HG03103 (cell line): Measurements from ENCODE around the gene SCAMP3.
"Not testable (repeated sequence)": the region's sequence is repeated elsewhere in the genome, so short reads cannot be mapped to it uniquely, and the experiment has no call there.

Experiments
- ATAC-seq: cut with Tn5 transposase; IDR thresholded peaks from one replicate; pipeline ENCODE4 v1.9.1; 2021; ENCODE audit warnings: low read depth; ENCODE audit not compliant: unreplicated experiment

The SCAMP3 gene

DNA sequence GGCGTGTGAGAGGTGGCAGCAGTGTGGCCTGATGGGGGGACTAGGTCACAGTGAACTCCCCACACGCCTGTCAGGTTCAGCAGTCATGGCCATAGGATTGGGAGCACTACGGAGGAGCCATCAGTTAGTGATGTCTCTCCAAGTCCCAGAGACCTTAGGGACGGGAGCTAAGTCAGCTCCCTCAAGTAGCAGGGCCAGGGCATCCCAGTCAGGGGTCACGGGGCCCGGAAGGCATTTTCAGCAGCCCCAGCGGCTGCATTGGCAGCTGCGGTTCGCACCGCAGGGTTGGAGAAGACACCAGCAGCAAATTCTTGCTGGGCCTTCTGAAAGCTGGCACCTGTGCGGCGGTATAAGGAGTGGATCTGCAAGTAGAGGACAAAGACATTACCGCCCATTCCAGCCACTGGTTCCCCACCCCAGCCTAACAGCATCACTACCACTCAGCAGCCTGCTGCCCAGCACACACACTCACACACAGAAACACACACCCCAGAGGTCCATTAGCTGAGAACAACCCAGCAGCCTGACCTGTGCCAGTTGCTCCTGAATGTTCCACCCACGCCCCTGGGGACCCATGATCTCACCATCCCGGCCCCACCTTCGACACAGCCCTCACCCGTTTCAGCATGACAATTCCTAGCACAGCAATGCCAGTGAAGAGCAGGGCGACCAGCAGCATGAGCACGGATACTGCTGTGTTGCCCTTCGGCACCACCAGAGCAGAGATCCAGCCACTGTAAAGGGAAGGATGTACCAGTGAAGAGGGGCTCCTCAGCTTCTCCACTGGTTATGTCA is 5.9 kb downstream of the SCAMP3 start:
- ATAC-seq: no peak

DNA sequence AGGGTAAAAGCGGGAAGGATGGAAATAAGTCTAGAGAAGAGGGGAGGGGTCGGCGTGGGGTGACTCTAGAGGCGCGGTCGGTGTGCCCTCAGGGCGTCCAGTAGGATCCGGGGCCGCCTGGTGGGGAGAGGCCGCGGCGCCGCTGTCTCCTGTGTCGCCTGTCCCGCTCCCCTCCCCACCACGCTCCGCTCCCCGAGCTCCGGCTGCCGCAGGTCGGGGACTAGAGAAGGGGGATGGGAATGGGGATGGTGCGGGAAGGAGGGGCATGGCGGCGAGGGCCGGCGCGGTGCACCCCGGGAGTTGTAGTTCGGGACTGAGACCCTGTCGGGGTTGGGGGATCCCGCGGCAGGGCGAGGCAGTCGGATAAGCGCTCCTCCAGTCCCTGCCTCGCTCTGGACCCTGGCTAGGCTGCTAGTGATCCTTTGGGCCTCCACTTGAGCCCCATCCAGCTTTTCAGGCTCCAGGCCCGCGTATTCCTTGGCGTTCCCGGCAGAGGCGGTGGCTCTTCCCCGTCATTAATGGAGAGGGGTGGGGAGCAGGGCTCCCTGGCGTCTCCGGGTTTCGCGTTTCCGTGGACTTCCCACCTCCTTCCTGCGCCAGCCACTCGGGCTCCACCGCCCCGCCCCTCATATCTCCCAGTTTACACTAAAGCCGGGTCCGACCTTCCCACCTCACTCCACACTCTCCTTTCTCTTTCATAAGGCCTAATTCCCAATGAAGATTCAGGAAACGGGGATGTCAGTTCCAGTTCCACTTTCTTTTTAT is 6.7 kb downstream of the SCAMP3 start, which contains the start of gene ENTREP3:
Gene ENTREP3 (minus strand): TSS at position 241 of the 765 bp plus-strand sequence. CDS start 606 bp downstream, outside the sequence.
- ATAC-seq: no peak

DNA sequence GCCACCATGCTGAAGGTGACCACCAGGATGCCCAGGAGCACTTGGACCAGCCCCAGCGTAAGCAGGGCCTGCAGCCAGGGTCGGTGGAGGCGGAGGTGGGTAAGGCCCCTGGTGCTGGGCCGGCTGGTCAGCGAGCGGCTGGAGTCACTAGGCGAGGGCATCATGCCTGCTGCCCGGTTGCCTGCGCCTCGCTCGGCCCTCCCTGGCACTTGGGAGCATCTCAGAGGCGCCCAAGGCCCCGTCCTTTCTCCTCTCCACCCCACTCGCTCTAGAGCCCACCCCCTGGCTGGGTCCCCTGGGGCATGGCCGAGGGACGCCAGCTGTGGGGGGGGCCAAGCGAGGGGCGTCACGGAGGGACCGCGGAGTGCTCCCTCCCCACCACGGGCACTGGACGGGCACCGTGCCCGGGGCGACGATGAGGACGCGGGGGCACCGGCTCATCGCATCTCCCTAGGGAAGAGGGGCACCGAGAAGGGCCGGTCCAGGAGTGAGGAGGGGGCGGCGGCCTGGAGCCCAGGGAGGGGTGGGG is 7.4 kb downstream of the SCAMP3 start:
- no peak for ATAC-seq

DNA sequence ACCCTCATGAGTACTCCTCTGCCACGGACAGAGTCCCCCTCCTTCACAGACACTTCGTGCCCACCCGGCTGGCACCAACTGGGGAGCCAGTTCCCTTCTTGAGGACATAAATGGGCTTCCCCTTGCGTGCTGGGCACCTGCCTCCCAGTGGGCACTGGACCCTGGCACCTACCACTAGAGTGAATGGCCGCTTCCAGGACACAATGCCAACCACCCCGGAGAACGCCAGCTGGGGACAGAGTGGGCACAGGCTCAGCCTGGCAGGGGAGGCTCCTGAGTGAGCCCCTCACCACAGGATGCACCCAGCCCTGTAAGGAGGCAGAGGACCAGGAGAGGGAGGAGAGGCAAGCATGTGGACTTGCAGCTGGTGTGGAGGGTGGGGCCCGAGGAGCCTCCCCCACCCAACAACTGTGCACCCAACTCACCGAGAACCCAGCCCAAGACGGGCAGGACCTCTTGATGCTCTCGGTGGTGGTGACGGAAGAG is 7.9 kb downstream of the SCAMP3 start:
- ATAC-seq: no peak

DNA sequence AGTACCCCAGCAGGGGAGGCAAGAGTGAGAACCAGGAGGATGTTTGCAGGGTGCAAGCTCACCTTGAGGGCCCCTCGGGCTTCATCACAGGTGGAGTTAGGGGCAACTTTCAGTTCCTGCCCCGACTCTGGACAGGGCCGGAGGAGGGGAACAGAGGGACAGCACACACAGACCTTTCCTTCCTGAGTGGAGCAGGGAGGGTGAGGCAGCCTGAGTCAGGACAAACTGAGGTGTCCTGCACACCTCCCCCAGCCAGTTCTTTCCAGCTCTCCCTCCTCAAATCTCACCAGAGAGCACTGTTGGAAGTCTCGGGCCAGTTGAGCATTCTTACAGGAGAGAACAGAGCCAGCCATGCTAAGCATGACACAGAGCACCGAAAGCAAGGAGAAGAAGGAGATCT is 8.4 kb downstream of the SCAMP3 start:
- ATAC-seq: no peak

DNA sequence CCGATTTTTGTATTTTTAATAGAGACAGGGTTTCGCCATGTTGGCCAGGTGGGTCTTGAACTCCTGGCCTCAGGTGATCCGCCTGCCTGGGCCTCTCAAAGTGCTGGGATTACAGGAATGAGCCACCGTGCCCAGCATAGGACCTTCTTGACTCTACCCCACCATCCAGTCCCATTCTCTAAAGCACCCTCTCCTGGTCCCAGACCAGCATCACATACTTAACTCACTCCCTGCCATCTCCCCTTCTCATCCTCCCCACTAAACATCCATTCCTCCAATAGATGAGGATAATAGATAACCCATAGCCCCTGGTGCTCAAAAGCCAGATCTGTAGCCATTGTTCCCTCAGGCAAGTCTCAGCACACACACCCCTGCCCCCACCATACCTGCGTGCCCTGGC is 9.0 kb downstream of the SCAMP3 start:
- ATAC-seq: no peak

DNA sequence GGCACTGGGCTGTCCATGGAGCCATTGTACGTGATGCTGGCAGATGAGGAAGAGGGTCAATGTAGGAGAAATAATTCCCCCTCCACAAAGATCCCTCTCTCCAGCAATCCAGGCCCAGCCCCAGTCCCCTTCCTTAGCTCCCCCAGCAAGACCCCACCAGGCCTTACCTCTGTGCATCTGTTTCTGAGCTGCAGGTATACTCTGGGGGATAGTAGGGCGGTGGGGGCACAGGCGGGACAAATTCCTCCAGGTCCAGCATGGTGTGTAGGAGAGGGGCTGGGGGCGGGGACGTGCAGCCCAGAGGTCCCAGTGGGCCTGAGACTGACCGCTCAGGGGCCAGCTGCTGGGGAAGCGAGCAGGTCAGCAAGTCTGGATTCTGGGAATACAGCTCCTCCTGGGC is 10.6 kb downstream of the SCAMP3 start:
- ATAC-seq: no peak

DNA sequence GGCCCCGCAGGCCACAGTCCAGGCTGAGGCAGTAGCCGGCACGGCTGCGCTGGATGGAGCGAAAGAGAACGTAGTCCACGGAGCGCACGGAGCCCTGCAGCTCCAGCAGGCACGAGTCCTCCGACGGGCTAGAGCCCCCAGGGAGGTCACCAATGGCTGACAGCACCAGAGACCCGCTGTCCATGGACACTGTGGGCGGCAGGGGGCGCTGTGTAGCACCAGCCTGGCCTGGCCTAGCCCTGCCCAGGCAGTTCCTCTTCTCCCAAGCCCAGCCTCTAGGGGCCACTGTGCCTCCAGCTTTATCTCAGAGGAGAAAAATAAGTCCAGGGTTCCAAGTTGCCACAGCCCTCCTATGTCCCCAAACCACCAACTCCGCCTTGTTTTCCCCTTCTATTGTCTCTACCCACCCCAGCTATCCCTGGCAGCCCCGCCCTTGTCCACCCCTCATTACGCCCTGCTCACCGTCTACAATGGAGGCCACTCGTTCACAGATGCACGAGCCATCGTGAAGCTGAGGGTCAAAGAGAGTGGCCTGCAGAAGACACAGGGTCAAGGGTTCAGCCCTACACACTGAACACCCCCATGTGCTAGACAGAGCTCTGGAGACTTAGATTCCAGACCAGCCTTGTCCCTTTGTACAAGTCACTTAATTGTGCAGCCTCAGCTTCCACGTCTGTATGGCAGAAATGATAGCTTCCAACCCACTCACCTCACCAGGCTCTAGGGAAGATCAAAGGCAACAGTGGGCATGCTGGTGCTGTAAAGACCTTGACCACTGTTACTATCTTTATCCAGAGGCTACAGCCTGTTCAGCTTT is 11.3 kb downstream of the SCAMP3 start:
- peak; percentile 80 for ATAC-seq

DNA sequence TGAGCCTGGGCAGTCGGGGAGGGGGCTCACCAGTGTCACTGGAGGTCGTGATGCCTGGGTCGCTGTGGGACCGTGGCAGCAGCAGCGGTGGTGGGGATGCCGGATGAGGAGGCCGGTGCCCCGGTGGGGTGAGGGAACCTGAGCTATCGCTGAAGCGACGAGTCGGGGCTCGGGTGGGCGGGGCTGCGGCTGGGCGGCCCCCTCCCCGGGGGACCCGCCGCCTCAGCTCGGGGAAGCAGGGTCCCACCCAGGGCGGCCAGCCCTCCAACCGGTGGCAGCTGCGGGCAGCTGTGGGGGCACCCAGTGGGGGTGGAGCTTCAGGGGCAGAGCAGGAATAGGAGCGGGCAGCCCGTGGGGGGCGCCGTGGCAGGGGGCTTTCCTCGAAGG is 11.9 kb downstream of the SCAMP3 start:
- ATAC-seq: peak; percentile 11

DNA sequence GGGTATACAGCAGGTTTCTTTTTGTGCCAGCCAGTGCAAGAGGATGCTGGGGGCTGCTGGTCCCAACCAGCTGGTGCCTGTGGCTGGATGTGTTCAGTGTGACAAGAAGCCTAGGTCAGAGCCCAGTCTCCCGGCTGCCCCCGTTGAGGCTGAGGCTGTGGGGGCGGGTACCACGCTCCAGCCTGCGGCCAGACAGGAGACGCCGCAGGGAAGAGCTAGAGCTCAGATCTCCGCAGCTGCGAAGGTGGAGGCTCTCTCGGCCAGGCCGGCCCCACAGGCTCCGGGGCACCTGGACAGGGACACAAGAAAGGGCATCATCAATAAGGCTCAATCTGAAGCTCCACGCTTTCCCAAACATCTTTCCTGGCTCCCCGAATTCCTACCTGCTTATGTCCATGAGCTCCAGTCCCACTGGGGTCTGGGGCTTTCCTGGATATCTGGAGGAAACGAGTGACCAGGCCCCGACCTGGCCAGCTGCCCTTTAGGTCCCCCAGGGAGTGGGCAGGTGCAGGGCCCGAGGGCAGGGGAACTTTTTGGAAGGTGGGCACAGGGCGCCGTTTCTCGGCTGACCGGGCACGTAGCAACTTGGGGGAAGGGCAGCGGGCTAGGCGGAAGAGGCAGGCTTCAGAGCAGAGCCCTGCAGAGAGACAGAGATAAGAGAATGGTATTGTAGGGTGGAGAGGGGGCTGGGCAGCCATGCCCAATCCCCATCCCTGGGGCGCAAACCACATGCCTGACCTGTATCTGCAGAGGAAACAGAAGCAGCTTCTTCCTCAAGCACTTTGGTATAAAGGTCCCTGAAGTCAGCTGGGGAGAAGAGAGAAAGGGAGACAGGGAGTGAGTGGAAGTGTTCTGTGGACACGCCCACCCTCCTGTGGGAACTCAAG is 14.2 kb downstream of the SCAMP3 start:
- ATAC-seq: no peak

DNA sequence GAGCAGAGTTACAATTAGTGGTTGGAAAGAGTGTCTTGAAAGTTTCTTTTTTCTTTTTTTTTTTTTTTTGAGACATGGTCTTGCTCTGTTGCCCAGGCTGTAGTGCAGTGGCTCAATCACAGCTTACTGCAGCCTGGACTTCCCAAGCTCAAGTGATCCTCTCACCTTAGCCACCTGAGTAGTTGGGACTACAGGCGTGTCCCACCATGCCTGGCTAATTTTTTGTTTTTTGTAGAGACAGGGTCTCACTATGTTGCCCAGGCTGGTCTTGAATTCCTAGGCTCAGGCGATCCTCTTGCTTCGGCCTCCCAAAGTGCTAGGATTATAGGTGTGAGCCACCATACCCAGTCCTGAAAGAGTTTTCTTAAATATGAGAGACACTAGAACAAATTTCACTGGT is 15.4 kb downstream of the SCAMP3 start:
- ATAC-seq: not testable (repeated sequence)

DNA sequence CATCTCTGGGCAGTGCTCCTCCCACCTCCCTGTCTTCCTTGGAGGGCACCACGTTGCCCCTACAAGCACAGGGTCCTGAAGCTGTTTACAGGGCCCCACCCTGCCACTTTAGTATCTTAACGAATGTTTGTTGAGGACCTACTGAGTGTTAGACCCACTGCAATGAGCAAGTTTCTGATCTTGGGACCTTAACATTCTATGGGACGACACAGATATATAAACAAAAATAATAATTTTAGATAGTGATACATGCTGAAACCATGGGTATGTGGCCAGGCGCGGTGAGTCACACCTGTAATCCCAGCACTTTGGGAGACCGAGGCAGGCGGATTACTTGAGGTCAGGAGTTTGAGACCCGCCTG is 17.0 kb downstream of the SCAMP3 start:
- no peak for ATAC-seq

DNA sequence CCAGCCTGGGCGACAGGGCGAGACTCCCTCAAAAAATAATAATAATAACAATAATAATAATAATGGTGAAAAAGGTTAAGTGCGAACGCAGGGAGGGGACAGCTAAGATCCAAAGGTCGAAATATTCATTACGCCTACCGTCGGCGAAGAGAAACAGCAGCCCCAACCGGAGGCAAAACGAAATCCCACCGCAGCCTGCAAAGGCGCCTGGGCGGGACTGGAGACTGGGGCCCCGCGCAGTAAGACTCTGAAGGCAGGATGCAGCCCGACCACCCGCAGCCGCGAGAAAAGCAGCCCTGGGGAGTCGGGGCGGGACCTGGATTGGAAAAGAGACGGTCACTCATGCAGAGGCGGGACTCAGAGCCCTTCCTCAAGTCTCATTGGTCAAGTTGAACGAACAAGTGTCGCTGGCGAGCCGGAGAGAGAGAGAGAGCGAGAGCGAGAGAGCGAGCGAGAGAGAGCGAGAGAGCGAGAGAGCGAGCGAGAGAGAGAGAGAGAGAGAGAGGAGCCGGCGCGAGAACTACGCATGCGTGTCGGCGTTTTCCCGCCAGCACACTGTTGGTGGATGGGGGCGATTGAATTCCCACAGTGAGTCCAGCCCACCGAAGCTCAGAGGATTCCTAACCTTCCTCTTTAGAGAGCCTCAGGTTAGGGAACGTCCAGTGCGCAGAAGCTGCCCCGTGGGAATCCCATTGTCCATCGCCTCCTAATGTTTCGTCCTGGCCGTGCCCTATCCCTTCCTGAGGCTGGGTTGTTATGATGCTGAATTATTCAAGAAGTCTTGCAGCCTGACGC is 17.6 kb downstream of the SCAMP3 start:
- ATAC-seq: peak; percentile 73

DNA sequence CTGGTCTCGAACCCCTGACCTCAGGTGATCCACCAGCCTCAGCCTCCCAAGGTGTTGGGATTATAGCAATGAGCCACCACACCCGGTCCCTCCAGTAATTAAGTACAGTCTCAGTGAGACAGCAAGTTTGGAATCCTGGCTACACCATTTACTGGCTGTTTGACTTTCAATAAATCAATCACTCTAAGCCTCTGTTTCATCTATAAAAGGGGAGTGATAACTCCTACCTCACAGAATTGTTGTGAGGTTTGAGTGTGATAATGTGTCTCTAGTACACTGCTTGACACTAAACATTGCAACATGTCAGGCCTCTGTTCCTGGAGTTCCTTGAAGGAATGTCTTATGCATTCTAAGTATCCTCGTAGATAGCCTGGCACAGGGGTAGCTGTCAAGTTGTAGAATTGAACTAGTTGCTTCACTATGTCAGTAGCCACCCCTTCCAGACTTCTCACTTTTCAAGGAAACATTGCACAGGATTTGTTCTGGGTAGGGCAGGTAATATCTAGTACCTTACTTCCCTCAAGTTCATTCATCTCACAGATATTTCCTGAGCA is 19.3 kb downstream of the SCAMP3 start:
- no peak for ATAC-seq

DNA sequence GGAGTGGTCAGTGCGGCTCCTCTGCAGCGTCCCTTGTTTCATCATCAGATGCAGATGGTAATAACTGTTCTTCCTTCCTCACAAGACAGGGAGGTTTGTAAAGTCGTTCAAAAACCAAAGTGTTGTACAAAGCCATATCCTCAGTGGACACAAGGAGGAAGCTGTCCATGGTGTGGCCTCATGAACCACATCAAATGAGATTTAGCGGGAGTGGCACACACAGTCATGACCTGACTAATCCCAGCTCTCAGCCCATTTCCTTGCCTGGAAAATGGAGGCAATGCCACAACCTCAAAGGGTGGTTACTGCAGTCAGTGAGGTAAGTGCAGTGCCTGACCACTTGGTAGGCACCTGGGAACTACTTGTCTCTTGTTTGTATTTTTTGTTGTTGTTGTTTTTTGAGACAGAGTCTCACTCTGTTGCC is 20.3 kb downstream of the SCAMP3 start:
- ATAC-seq: no peak

DNA sequence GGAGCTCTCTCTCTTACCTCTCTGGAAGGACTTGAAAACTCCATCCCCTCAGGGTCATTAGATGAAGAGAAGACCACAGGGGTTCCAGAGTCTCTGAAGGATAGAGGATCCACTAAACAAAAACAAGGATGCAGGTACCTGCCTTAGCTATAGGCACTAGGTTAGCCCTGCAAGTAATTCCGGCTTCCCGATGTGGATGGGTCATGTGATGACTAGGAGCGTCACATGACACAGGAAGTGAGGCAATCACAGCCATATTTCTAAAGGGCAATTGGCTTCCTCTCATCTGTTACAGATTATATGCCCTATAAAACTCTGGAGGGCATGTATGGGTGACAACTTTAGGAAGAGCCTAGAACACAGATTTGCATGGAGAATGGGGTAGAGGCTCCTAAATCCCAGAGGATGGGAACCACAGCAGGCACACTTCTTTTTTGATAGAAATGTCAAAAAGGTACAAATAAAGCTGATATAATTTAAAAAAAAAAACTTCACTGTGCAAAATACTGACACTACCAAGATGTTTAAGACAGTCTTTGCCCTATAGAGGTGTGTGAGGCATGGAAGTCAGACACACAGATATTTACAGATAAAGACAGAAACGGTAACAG is 21.0 kb downstream of the SCAMP3 start:
- ATAC-seq: no peak

DNA sequence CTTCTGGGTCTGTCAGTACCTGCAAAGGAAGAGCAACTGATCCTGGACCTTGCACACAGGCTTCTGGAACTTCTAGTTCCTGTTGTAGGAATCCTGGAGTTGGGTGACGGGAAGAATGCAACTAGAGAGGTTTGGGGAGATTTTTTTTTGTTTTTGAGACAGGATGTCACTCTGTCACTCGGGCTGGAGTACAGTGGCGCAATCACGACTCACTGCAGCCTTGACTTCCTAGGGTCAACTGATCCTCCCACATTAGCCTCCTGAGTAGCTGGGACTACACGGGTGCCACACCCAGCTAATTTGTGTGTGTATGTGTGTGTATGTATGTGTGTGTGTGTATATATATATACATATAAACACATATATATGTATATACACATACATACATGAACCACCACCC is 25.7 kb downstream of the SCAMP3 start:
- no peak for ATAC-seq

DNA sequence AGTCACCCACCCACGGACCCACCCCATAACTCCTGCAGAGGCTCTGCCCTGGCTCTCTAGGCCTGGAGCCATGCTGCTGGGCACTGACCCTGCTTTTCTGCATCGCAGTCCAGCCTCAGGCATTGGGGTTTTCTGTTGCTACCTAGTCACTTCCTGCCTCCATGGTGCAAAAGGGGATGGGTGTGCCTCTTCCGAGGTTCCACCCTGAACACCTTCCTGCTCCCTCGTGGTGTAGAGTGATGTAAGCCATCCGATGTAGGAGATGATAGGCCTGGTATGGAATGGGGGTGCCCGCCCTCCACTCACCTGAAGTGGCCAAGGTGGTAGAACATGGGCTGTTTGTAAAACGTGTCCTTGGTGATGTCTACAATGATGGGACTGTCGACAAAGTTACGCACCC is 26.8 kb downstream of the SCAMP3 start:
- ATAC-seq: not testable (repeated sequence)
